ENCODE measurements around the gene COQ5.

Gene COQ5

DNA sequence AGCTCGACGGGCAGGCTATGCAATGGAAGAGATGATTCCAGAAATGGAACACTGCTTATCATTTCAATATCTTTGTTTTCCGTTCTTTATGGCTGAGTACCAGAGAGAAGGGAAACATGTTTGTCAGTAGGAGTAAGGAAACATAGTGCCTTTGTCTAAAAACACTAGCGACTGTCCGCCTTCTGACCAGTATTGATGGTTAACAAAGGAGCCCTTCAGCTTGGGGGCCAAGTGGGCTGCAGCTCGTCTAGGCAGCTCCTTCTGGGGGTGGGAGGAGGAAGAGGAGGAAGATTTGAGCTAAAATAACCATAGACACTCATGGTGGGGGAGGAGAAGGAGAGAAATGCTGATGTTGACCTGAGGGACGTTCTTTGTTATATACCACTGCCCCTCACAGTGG lies 15.0 kb downstream of the COQ5 start:
- H3K4me3 ChIP-seq (ENCODE audit: low read depth, low read length), result no peak overlapping the region
- TF ChIP-seq ZNF777 (tag by site-specific recombination; IDR thresholded peaks at IDR 0.05; ENCODE audit: borderline replicate concordance), result no peak
- no peak for TF ChIP-seq ZNF501 (tag by site-specific recombination; IDR thresholded peaks at IDR 0.05)
- TF ChIP-seq ZNF350 (tag by site-specific recombination; IDR thresholded peaks at IDR 0.05), result no peak
- no peak for TF ChIP-seq ZNF394 (tag by site-specific recombination; IDR thresholded peaks at IDR 0.05; ENCODE audit: borderline replicate concordance)
- no peak for TF ChIP-seq ZNF600 (tag by site-specific recombination; IDR thresholded peaks at IDR 0.05)
- no peak for TF ChIP-seq ZNF610 (tag by site-specific recombination; IDR thresholded peaks at IDR 0.05; ENCODE audit: borderline replicate concordance)
- TF ChIP-seq ZNF48 (tag by site-specific recombination; IDR thresholded peaks at IDR 0.05), result no peak
- TF ChIP-seq, protein P1, sequence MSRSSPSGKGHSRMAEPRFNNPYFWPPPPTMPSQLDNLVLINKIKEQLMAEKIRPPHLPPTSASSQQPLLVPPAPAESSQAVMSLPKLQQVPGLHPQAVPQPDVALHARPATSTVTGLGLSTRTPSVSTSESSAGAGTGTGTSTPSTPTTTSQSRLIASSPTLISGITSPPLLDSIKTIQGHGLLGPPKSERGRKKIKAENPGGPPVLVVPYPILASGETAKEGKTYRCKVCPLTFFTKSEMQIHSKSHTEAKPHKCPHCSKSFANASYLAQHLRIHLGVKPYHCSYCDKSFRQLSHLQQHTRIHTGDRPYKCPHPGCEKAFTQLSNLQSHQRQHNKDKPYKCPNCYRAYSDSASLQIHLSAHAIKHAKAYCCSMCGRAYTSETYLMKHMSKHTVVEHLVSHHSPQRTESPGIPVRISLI (tag by site-specific recombination; IDR thresholded peaks at IDR 0.05), result no peak
- no peak for TF ChIP-seq ZNF530 (tag by site-specific recombination; IDR thresholded peaks at IDR 0.05; ENCODE audit: low read depth)
- no peak for TF ChIP-seq SALL2 (tag by site-specific recombination; IDR thresholded peaks at IDR 0.05; ENCODE audit: borderline replicate concordance)
- no peak for TF ChIP-seq HOXD13 (CRISPR knock-in tag; IDR thresholded peaks at IDR 0.05; ENCODE audit: borderline replicate concordance)
- TF ChIP-seq TCF7L2 (IDR thresholded peaks at IDR 0.05; ENCODE audit: borderline replicate concordance, low read depth, low read length), result no peak
- TF ChIP-seq, protein P2, sequence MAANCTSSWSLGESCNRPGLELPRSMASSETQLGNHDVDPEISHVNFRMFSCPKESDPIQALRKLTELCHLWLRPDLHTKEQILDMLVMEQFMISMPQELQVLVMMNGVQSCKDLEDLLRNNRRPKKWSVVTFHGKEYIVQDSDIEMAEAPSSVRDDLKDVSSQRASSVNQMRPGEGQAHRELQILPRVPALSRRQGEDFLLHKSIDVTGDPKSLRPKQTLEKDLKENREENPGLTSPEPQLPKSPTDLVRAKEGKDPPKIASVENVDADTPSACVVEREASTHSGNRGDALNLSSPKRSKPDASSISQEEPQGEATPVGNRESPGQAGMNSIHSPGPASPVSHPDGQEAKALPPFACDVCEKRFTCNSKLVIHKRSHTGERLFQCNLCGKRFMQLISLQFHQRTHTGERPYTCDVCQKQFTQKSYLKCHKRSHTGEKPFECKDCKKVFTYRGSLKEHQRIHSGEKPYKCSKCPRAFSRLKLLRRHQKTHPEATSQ (tag by site-specific recombination; IDR thresholded peaks at IDR 0.05), result no peak
- TF ChIP-seq ZNF670 (tag by site-specific recombination; IDR thresholded peaks at IDR 0.05; ENCODE audit: low read depth), result no peak
- no peak for TF ChIP-seq ZNF548 (tag by site-specific recombination; IDR thresholded peaks at IDR 0.05)
- no peak for TF ChIP-seq ZIC2 (tag by site-specific recombination; IDR thresholded peaks at IDR 0.05)
- no peak for TF ChIP-seq ZNF175 (tag by site-specific recombination; IDR thresholded peaks at IDR 0.05)
- TF ChIP-seq ZNF473 (tag by site-specific recombination; IDR thresholded peaks at IDR 0.05), result no peak
- TF ChIP-seq ZNF266 (tag by site-specific recombination; IDR thresholded peaks at IDR 0.05; ENCODE audit: low read depth), result no peak
- CTCF ChIA-PET, result interaction anchor here (0.6 to 0.7 kb wide), 3 partner anchors 69 to 1263 kb away, joined by 3 read pairs; no protein-coding TSS in a partner anchor
- H3K9me3 ChIP-seq (ENCODE audit: control insufficient read depth, insufficient read depth, low read depth, low read length), result no peaks in the 10 kb centered on the region
- POLR2A ChIA-PET, result interaction anchor here (0.7 kb wide), 1 partner anchor 29 kb away, joined by 5 read pairs; no protein-coding TSS in a partner anchor
- no peak overlapping the region for H3K27ac ChIP-seq (ENCODE audit: extremely low read depth, low read depth, low read length)
- H3K4me1 ChIP-seq (ENCODE audit: control insufficient read depth, insufficient read depth, low read length), result no peaks in the 10 kb centered on the region
- peaks cover 23 to 53% of the 10 kb centered on the region in 2 experiments for H3K36me3 ChIP-seq (ENCODE audit: control insufficient read depth in 2 of 2, insufficient read depth in 1 of 2, low read length in 2 of 2)

DNA sequence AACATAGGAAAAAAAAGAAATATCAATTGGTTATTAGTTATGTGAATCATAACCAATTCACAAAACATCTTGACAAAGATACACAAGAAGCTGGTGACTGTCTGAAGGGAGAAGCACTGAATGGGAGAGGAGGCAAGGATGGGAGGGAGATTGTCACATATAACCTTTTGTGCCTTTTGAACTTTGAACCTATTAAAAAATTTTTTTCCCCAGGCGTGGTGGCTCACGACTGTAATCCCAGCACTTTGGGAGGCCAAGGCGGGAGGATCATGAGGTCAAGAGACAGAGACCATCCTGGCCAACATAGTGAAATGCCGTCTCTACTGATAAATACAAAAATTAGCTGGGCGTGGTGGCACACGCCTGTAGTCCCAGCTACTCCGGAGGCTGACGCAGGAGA lies 20.4 kb downstream of the COQ5 start:
- no peak overlapping the region for H3K27ac ChIP-seq (ENCODE audit: extremely low read depth, low read depth, low read length)
- no peak overlapping the region for H3K4me3 ChIP-seq (ENCODE audit: low read depth, low read length)
- H3K9me3 ChIP-seq (ENCODE audit: control insufficient read depth, insufficient read depth, low read depth, low read length), result no peaks in the 10 kb centered on the region
- ChIA-PET CTCF (interaction anchor here (1.0 to 1.3 kb wide), 2 partner anchors 13 to 463 kb away, joined by 3 to 5 read pairs; no protein-coding TSS in a partner anchor), POLR2A (interaction anchor here (1.6 to 2.7 kb wide), 2 partner anchors 10 to 12 kb away, joined by 3 to 8 read pairs; partner anchors contain the start of gene DYNLL1)
- peaks cover 28 to 49% of the 10 kb centered on the region in 2 experiments; a peak in 2 of 3 replicates for H3K36me3 ChIP-seq (ENCODE audit: control insufficient read depth in 2 of 2, insufficient read depth in 1 of 2, low read length in 2 of 2)
- H3K4me1 ChIP-seq (ENCODE audit: control insufficient read depth, insufficient read depth, low read length), result no peaks in the 10 kb centered on the region
- TF ChIP-seq, protein P3, sequence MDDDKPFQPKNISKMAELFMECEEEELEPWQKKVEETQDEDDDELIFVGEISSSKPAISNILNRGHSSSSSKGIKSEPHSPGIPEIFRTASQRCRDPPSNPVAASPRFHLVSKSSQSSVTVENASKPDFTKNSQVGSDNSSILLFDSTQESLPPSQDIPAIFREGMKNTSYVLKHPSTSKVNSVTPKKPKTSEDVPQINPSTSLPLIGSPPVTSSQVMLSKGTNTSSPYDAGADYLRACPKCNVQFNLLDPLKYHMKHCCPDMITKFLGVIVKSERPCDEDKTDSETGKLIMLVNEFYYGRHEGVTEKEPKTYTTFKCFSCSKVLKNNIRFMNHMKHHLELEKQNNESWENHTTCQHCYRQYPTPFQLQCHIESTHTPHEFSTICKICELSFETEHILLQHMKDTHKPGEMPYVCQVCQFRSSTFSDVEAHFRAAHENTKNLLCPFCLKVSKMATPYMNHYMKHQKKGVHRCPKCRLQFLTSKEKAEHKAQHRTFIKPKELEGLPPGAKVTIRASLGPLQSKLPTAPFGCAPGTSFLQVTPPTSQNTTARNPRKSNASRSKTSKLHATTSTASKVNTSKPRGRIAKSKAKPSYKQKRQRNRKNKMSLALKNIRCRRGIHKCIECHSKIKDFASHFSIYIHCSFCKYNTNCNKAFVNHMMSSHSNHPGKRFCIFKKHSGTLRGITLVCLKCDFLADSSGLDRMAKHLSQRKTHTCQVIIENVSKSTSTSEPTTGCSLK (tag by site-specific recombination; IDR thresholded peaks at IDR 0.05), result no peak
- no peak for TF ChIP-seq RBAK (tag by site-specific recombination; IDR thresholded peaks at IDR 0.05)
- no peak for TF ChIP-seq ZNF19 (tag by site-specific recombination; IDR thresholded peaks at IDR 0.05; ENCODE audit: low read depth)
- no peak for TF ChIP-seq ZNF266 (tag by site-specific recombination; IDR thresholded peaks at IDR 0.05; ENCODE audit: low read depth)
- no peak for TF ChIP-seq ZNF560 (tag by site-specific recombination; IDR thresholded peaks at IDR 0.05; ENCODE audit: borderline replicate concordance)
- TF ChIP-seq ZNF23 (tag by site-specific recombination; IDR thresholded peaks at IDR 0.05; ENCODE audit: borderline replicate concordance), result no peak
- TF ChIP-seq ZNF48 (tag by site-specific recombination; IDR thresholded peaks at IDR 0.05), result no peak
- TF ChIP-seq ZNF664 (tag by site-specific recombination; IDR thresholded peaks at IDR 0.05), result no peak
- TF ChIP-seq, protein P4, sequence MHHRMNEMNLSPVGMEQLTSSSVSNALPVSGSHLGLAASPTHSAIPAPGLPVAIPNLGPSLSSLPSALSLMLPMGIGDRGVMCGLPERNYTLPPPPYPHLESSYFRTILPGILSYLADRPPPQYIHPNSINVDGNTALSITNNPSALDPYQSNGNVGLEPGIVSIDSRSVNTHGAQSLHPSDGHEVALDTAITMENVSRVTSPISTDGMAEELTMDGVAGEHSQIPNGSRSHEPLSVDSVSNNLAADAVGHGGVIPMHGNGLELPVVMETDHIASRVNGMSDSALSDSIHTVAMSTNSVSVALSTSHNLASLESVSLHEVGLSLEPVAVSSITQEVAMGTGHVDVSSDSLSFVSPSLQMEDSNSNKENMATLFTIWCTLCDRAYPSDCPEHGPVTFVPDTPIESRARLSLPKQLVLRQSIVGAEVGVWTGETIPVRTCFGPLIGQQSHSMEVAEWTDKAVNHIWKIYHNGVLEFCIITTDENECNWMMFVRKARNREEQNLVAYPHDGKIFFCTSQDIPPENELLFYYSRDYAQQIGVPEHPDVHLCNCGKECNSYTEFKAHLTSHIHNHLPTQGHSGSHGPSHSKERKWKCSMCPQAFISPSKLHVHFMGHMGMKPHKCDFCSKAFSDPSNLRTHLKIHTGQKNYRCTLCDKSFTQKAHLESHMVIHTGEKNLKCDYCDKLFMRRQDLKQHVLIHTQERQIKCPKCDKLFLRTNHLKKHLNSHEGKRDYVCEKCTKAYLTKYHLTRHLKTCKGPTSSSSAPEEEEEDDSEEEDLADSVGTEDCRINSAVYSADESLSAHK (tag by site-specific recombination; IDR thresholded peaks at IDR 0.05), result no peak
